ENCODE measurements around the gene CFAP65.

GRCh38 chr2:219081096-219081495, 39.8 kb upstream of the CFAP65 start:
- TF ChIP-seq CTCF (IDR thresholded peaks at IDR 0.05) (no peak), POLR2A (IDR thresholded peaks at IDR 0.05) (no peak)
